Measurements from ENCODE around the gene CCR6. TPM values are rescaled to one million over a fixed set of nuclear protein-coding genes. Genes with fewer than 3 reads are reported as not detected.

The CCR6 gene
- total and polyA plus RNA-seq, 2 experiments from 2014 or later: not detected

DNA sequence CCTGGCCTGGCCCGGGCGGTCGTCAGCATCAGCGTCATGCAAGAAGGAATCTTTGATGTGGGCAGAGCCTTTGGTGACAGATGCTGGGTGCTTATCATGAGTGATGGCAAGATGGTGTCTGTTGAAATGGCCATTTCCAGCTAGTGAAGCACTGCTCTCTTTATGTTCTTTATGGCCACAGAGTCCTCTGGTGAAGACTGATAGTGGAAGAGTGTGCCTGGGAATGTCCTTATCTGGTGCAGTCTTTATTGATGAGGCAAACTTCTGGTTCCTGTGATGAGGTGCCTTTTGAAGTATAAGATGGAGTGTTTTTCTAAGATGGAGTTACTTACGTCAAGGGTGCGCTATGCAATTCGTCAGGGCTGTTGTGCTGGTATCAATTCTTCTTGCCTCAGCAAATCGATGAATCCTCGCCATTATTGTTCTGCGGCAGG, 22.6 kb upstream of the CCR6 start:
- WGBS, 2 experiments (ENCODE audit: low coverage in 1 of 2, low lambda C conversion rate in 2 of 2, missing lambda C conversion rate in 2 of 2): 30 to 35% methylated on average over 10 of the region's 10 CpGs
- no peak overlapping the region for H3K4me3 ChIP-seq
- no peaks in the 10 kb centered on the region for H3K9me3 ChIP-seq (ENCODE audit: low read depth)
- in situ Hi-C loops (cut with MboI): no loop called here
- H3K4me1 ChIP-seq (ENCODE audit: insufficient read depth): no peaks in the 10 kb centered on the region
- no peak overlapping the region for H3K27ac ChIP-seq
- DNase-seq: no peak
- H3K9ac ChIP-seq: no peak overlapping the region
- TF ChIP-seq EZH2 (IDR thresholded peaks at IDR 0.05; ENCODE audit: insufficient read depth, poor library complexity, severe bottlenecking): no peak
- no peak for TF ChIP-seq EZH2phosphoT487 (IDR thresholded peaks at IDR 0.05; ENCODE audit: insufficient read depth, low read depth)
- no peaks in the 10 kb centered on the region for H4K20me1 ChIP-seq (ENCODE audit: insufficient read depth)
- no peaks in the 10 kb centered on the region for H3K79me2 ChIP-seq (ENCODE audit: insufficient read depth)
- no peak overlapping the region for H2AFZ ChIP-seq
- H3F3A ChIP-seq (ENCODE audit: insufficient read depth): no peaks in the 10 kb centered on the region
- H3K27me3 ChIP-seq (replicated peaks; ENCODE audit: insufficient read depth): no peaks in the 10 kb centered on the region
- no peaks in the 10 kb centered on the region for H3K36me3 ChIP-seq (ENCODE audit: low read depth)
- H3K9me2 ChIP-seq (ENCODE audit: insufficient read depth): no peaks in the 10 kb centered on the region
- H3K4me2 ChIP-seq (ENCODE audit: unreplicated experiment): no peak overlapping the region

DNA sequence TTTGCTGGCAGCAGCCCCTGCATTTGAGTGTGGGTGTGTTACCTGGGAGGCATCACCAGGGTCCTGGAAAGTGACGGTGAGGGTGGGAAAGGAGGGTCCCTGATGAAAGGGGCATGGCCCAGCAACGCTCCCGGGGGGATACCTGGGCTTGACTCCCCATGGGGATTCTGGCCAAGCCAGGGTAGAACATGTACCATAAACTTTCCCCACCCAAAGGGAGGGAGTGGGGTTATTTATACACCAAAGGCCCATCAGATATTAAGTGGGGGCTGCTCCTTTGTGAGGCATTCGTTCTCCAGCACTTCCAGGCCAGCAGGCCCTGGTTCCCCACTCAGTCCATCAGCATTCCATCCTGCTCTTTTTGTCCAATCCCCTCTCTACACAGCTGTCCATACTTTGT, 20.6 kb upstream of the CCR6 start:
- H3K4me2 ChIP-seq (ENCODE audit: unreplicated experiment): no peak overlapping the region
- no peak overlapping the region for H3K27ac ChIP-seq
- DNase-seq: no peak
- H2AFZ ChIP-seq: no peak overlapping the region
- no peaks in the 10 kb centered on the region for H3K79me2 ChIP-seq (ENCODE audit: insufficient read depth)
- no peak for TF ChIP-seq EZH2 (IDR thresholded peaks at IDR 0.05; ENCODE audit: insufficient read depth, poor library complexity, severe bottlenecking)
- no peak for TF ChIP-seq EZH2phosphoT487 (IDR thresholded peaks at IDR 0.05; ENCODE audit: insufficient read depth, low read depth)
- H3K4me3 ChIP-seq: no peak overlapping the region
- H3K9me2 ChIP-seq (ENCODE audit: insufficient read depth): no peaks in the 10 kb centered on the region
- H3K27me3 ChIP-seq (replicated peaks; ENCODE audit: insufficient read depth): no peaks in the 10 kb centered on the region
- H3F3A ChIP-seq (ENCODE audit: insufficient read depth): no peaks in the 10 kb centered on the region
- H3K9me3 ChIP-seq (ENCODE audit: low read depth): no peaks in the 10 kb centered on the region
- no peak overlapping the region for H3K9ac ChIP-seq
- H3K36me3 ChIP-seq (ENCODE audit: low read depth): no peaks in the 10 kb centered on the region
- WGBS, 2 experiments (ENCODE audit: low coverage in 1 of 2, low lambda C conversion rate in 2 of 2, missing lambda C conversion rate in 2 of 2): 18 to 28% methylated on average over 4 of the region's 4 CpGs
- H4K20me1 ChIP-seq (ENCODE audit: insufficient read depth): no peaks in the 10 kb centered on the region
- H3K4me1 ChIP-seq (ENCODE audit: insufficient read depth): no peaks in the 10 kb centered on the region
- in situ Hi-C loops (cut with MboI): no loop called here

DNA sequence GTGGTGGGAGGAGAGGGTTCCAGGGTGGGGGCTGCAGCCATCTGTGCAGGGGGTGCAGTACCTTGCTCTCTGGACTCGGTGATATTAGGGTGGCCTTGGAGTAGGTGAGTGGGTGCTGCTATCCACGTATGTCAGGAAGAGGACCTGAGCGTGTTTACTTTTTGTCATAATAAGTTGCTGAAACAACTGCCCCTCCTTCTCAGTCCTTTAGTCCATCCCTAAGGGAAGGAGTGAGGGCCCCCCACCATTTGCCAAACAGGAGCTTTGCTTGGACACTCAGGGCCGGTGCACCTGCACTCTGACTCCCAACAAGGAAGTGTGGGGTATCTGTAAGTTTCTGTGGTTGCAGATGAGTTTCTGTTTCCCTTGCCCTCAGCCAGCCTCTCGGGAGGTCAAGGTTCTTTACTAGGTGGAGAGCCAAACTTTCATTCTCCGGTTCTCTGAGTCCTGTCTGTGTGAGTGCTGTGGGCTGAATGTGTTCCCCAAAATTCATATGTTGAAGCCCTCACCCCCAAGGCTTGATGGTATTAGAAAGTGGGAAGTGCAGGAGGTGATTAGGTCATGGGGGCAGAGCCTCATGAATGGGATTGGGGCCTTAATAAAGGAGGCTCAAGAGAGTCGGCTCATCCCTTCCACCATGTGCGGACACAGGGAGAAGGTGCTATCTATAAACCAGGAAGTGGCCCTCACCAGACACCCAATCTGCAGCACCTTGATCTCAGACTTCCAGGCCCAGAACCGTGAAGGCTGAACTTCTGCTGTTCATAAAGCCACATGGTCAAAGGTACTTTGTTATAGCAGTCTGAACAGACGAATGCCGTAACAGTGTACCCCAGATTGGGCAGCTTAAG, 19.6 kb upstream of the CCR6 start:
- TF ChIP-seq EZH2 (IDR thresholded peaks at IDR 0.05; ENCODE audit: insufficient read depth, poor library complexity, severe bottlenecking): no peak
- TF ChIP-seq EZH2phosphoT487 (IDR thresholded peaks at IDR 0.05; ENCODE audit: insufficient read depth, low read depth): no peak
- Histone ChIP-seq H3K4me1 (ENCODE audit: insufficient read depth) (no peaks in the 10 kb centered on the region), H3K4me2 (ENCODE audit: unreplicated experiment) (no peak overlapping the region), H3K79me2 (ENCODE audit: insufficient read depth) (no peaks in the 10 kb centered on the region), H4K20me1 (ENCODE audit: insufficient read depth) (no peaks in the 10 kb centered on the region), H3K4me3 (no peak overlapping the region), H3F3A (ENCODE audit: insufficient read depth) (no peaks in the 10 kb centered on the region), H3K9ac (no peak overlapping the region), H3K27ac (no peak overlapping the region), H3K9me3 (ENCODE audit: low read depth) (no peaks in the 10 kb centered on the region), H2AFZ (no peak overlapping the region), H3K27me3 (replicated peaks; ENCODE audit: insufficient read depth) (no peaks in the 10 kb centered on the region), H3K36me3 (ENCODE audit: low read depth) (no peaks in the 10 kb centered on the region), H3K9me2 (ENCODE audit: insufficient read depth) (no peaks in the 10 kb centered on the region)
- WGBS, 2 experiments (ENCODE audit: low coverage in 1 of 2, low lambda C conversion rate in 2 of 2, missing lambda C conversion rate in 2 of 2): 15 to 19% methylated on average over 11 of the region's 11 CpGs
- in situ Hi-C loops (cut with MboI): no loop called here
- no peak for DNase-seq

DNA sequence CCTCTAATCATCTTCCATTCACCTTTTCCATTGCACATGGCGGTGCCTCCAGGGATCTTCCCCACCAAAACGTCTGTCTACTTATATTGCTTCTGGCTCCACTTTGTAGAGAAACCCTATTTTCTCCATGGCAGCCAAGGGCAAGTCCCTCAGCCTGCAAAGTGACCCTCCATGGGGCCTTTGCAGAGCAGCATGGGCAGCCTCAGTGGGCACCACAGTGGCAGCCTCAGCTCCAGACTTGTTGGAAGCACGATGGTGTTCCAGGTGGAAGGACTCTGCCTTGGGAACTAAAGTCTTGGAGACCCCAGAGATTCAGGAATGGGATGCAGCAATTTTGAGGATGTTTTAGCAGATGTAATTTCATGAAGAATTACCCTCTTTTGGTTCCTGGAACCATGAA, 18.5 kb upstream of the CCR6 start:
- Histone ChIP-seq H3K9me3 (ENCODE audit: low read depth) (no peaks in the 10 kb centered on the region), H3K79me2 (ENCODE audit: insufficient read depth) (no peaks in the 10 kb centered on the region), H3K4me1 (ENCODE audit: insufficient read depth) (no peaks in the 10 kb centered on the region), H3K4me3 (no peak overlapping the region), H3K27me3 (replicated peaks; ENCODE audit: insufficient read depth) (no peaks in the 10 kb centered on the region), H3K36me3 (ENCODE audit: low read depth) (no peaks in the 10 kb centered on the region), H3K9ac (no peak overlapping the region), H2AFZ (no peak overlapping the region), H4K20me1 (ENCODE audit: insufficient read depth) (no peaks in the 10 kb centered on the region), H3K9me2 (ENCODE audit: insufficient read depth) (no peaks in the 10 kb centered on the region), H3K4me2 (ENCODE audit: unreplicated experiment) (no peak overlapping the region), H3F3A (ENCODE audit: insufficient read depth) (no peaks in the 10 kb centered on the region), H3K27ac (no peak overlapping the region)
- TF ChIP-seq EZH2 (IDR thresholded peaks at IDR 0.05; ENCODE audit: insufficient read depth, poor library complexity, severe bottlenecking): no peak
- TF ChIP-seq EZH2phosphoT487 (IDR thresholded peaks at IDR 0.05; ENCODE audit: insufficient read depth, low read depth): no peak
- in situ Hi-C loops (cut with MboI): no loop called here
- WGBS, 2 experiments (ENCODE audit: low coverage in 1 of 2, low lambda C conversion rate in 2 of 2, missing lambda C conversion rate in 2 of 2): 30 to 31% methylated on average over 3 of the region's 3 CpGs
- no peak for DNase-seq

Data from GM23248 (cell line).